Ovary (tissue), 3 donors: Measurements from ENCODE around the gene AQP12A.

ENCODE experiments used
- CTCF ChIP-seq, 3 donors: fragments of 450-650 bp in 2 of 3; fragments of 200-600 bp in 1 of 3; IDR thresholded peaks; one replicate each; pipeline versions ENCODE4 v1.5.1 to v1.8.0; 2016 to 2022; ENCODE audit warnings: antibody characterized with exemption in 3 of 3, mild to moderate bottlenecking in 1 of 3
- POLR2A ChIP-seq: fragments of 450-650 bp; IDR thresholded peaks from one replicate; pipeline ENCODE4 v1.6.1; 2017; ENCODE audit warnings: antibody characterized with exemption, mild to moderate bottlenecking, moderate library complexity
- donor health status: DM: no; HTN: no; CAD: no.

DNA sequence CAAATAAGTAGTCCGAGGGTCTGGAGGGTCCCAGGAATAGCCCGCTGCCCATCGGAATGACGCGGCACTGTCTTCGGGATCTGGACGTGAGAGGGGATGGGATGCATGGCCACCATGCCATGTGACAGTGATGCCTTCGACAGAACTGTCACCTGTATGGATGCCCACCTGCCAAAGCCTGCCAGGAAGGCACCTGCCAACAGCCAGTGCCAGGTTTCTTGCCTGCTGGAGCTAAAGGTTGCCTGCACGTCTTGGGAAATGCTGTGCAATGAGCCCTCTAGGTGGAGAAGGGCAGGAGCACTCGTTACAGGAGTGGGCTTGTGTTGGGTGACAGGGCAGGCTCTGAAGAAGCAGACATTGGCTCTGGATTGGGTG, 45.9 kb upstream of the AQP12A start:
- no peak for TF ChIP-seq CTCF (IDR thresholded peaks at IDR 0.05)
- no peak for TF ChIP-seq POLR2A
